SK-N-SH treated with all-trans-retinoic acid at 6 μM for 48 hours (cell line): Measurements from ENCODE around the gene SP100.

Experiments used
- BACH2 ChIP-seq: fragments of 250-450 bp; sonication (Bioruptor Pico); IDR thresholded peaks from 2 replicates; pipeline ENCODE4 v1.9.0; 2021; ENCODE audit warnings: mild to moderate bottlenecking, borderline replicate concordance
- CSDC2 ChIP-seq: fragments of 250-450 bp; sonication (Bioruptor Pico); IDR thresholded peaks from 2 replicates; pipeline ENCODE4 v1.5.0; 2020; ENCODE audit warnings: mild to moderate bottlenecking, moderate library complexity
- CSRNP3 ChIP-seq: fragments of 250-450 bp; sonication (Bioruptor Pico); IDR thresholded peaks from 2 replicates; pipeline ENCODE4 v1.5.1; 2021; ENCODE audit warnings: mild to moderate bottlenecking, moderate library complexity
- GLIS3 ChIP-seq: fragments of 250-450 bp; sonication (Bioruptor Pico); IDR thresholded peaks from 2 replicates; pipeline ENCODE4 v1.5.0; 2020; ENCODE audit warnings: mild to moderate bottlenecking, moderate library complexity
- OSR1 ChIP-seq: fragments of 250-450 bp; sonication (Bioruptor Pico); IDR thresholded peaks from 2 replicates; pipeline ENCODE4 v1.8.0; 2022; ENCODE audit warnings: moderate library complexity, mild to moderate bottlenecking, inconsistent platforms
- PATZ1 ChIP-seq: fragments of 250-450 bp; sonication (Bioruptor Pico); IDR thresholded peaks from 2 replicates; pipeline ENCODE4 v1.8.0; 2020; ENCODE audit warnings: mild to moderate bottlenecking, moderate library complexity, borderline replicate concordance
- RARB ChIP-seq: fragments of 250-450 bp; sonication (Bioruptor Pico); IDR thresholded peaks from 2 replicates; pipeline ENCODE4 v1.8.0; 2021; ENCODE audit warnings: mild to moderate bottlenecking, moderate library complexity
- TCF4 ChIP-seq: fragments of 250-450 bp; sonication (Bioruptor Pico); IDR thresholded peaks from 2 replicates; pipeline ENCODE4 v1.8.0; 2021; ENCODE audit warnings: mild to moderate bottlenecking, moderate library complexity, borderline replicate concordance
- TOX ChIP-seq: fragments of 250-450 bp; sonication (Bioruptor Pico); IDR thresholded peaks from 2 replicates; pipeline ENCODE4 v1.8.0; 2021; ENCODE audit warnings: mild to moderate bottlenecking, moderate library complexity, borderline replicate concordance
- ZFP30 ChIP-seq: fragments of 450-650 bp; formaldehyde crosslinking; IDR thresholded peaks from 2 replicates; pipeline ENCODE4 v1.5.0; 2022; ENCODE audit warnings: mild to moderate bottlenecking, moderate library complexity

- no peak for TF ChIP-seq ZFP30 (CRISPR knock-in tag)
- TF ChIP-seq RARB: no peak
- TF ChIP-seq BACH2 (CRISPR knock-in tag): no peak
- no peak for TF ChIP-seq PATZ1 (CRISPR knock-in tag)
- no peak for TF ChIP-seq TCF4 (CRISPR knock-in tag)
- no peak for TF ChIP-seq GLIS3 (CRISPR knock-in tag)
- TF ChIP-seq TOX (CRISPR knock-in tag): no peak
- TF ChIP-seq CSRNP3 (CRISPR knock-in tag): no peak
- no peak for TF ChIP-seq OSR1
- TF ChIP-seq CSDC2 (CRISPR knock-in tag): no peak
These were observed 173.0 kb downstream of the SP100 start for GRCh38 chr2:230589025-230589424.
